ENCODE measurements around the gene AADACL3. TPM values are rescaled to one million over a fixed set of nuclear protein-coding genes. Genes with fewer than 3 reads are reported as not detected.

AADACL3 gene
- total and polyA plus RNA-seq, 2 of the 13 experiments (the other 11 are each of a cell fraction or from before 2014, with no cell fraction given): not detected

DNA sequence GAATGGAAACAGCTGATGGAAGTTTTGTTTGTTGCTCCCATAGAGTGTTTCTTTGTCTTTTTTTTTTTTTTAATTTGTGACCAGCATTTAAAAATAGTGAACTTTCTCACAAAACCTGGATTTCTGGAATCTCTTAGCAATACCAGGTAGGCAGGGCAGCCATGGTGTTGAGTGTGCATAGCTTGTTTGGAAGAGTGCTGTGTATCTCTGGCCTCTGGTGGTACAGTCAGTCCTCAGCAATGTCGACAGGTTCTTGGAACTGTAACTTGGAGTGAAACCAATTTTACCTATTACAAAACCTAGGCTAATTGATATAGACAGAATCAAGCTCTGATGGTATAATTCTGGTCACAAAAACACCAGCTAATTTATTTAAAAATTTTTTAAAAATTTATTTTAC lies 6.7 kb downstream of the AADACL3 start:
- H3K4me3 ChIP-seq (replicated peaks in 1 of 3; ENCODE audit: insufficient read depth in 1 of 3, low read depth in 2 of 3, low read length in 3 of 3): no peak overlapping the region
- no peak overlapping the region for H3K9ac ChIP-seq (ENCODE audit: insufficient read depth, low read depth, low read length)
- H2AFZ ChIP-seq (ENCODE audit: low read length): no peak overlapping the region
- peaks cover 0 to 17% of the 10 kb centered on the region in 2 experiments; a peak in 2 of 5 replicates for H3K27me3 ChIP-seq (ENCODE audit: control insufficient read depth in 1 of 2, insufficient read depth in 2 of 2, low read length in 2 of 2)
- H4K20me1 ChIP-seq (ENCODE audit: insufficient read depth, low read length): no peaks in the 10 kb centered on the region
- BruUV-seq (replicated peaks): no TSS peak
- no peaks in the 10 kb centered on the region for H3K4me1 ChIP-seq (ENCODE audit: insufficient read depth, low read length)
- no peaks in the 10 kb centered on the region for H3K9me3 ChIP-seq (ENCODE audit: low read length)
- 47% methylated on average over 1 of the region's 1 CpG for WGBS (ENCODE audit: low lambda C conversion rate)
- CTCF ChIA-PET (ENCODE audit: low intra/inter-chr PET ratio, low total read pairs): no interaction called here
- H3K27ac ChIP-seq (ENCODE audit: extremely low read length, insufficient read depth, low read length): no peak overlapping the region
- H3K36me3 ChIP-seq (replicated peaks in 1 of 2; ENCODE audit: control insufficient read depth in 1 of 2, insufficient read depth in 2 of 2, low read length in 2 of 2): no peaks in the 10 kb centered on the region
- POLR2A ChIA-PET: no interaction called here
- in situ Hi-C loops (cut with HindIII; ENCODE audit: extremely low pct_ligation_motif_present, low pct_unique_long_range_greater_than_20kb) (no loop called here), intact Hi-C loops (cut with micrococcal nuclease; ENCODE audit: unreplicated experiment) (no loop called here)
- no peaks in the 10 kb centered on the region for H3K79me2 ChIP-seq (ENCODE audit: insufficient read depth, low read length)
- TF ChIP-seq CREB1 (IDR thresholded peaks at IDR 0.05): no peak
- TF ChIP-seq CREB1 (CRISPR knock-in tag; IDR thresholded peaks at IDR 0.05): no peak
- no peak for TF ChIP-seq LCORL (IDR thresholded peaks at IDR 0.05)
- TF ChIP-seq LCORL (CRISPR knock-in tag; IDR thresholded peaks at IDR 0.05): no peak
- TF ChIP-seq RAD21 (CRISPR knock-in tag; IDR thresholded peaks at IDR 0.05): no peak
- TF ChIP-seq, protein P1, sequence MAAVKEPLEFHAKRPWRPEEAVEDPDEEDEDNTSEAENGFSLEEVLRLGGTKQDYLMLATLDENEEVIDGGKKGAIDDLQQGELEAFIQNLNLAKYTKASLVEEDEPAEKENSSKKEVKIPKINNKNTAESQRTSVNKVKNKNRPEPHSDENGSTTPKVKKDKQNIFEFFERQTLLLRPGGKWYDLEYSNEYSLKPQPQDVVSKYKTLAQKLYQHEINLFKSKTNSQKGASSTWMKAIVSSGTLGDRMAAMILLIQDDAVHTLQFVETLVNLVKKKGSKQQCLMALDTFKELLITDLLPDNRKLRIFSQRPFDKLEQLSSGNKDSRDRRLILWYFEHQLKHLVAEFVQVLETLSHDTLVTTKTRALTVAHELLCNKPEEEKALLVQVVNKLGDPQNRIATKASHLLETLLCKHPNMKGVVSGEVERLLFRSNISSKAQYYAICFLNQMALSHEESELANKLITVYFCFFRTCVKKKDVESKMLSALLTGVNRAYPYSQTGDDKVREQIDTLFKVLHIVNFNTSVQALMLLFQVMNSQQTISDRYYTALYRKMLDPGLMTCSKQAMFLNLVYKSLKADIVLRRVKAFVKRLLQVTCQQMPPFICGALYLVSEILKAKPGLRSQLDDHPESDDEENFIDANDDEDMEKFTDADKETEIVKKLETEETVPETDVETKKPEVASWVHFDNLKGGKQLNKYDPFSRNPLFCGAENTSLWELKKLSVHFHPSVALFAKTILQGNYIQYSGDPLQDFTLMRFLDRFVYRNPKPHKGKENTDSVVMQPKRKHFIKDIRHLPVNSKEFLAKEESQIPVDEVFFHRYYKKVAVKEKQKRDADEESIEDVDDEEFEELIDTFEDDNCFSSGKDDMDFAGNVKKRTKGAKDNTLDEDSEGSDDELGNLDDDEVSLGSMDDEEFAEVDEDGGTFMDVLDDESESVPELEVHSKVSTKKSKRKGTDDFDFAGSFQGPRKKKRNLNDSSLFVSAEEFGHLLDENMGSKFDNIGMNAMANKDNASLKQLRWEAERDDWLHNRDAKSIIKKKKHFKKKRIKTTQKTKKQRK (IDR thresholded peaks at IDR 0.05; ENCODE audit: low read length): no peak
- no peak for TF ChIP-seq HDAC6 (IDR thresholded peaks at IDR 0.05; ENCODE audit: low read depth, low read length)
- no peak for DNase-seq (ENCODE audit: low spot score)
- H3K4me2 ChIP-seq (ENCODE audit: low read depth, low read length): no peak overlapping the region
- no peak for FAIRE-seq
- no peak for ATAC-seq

DNA sequence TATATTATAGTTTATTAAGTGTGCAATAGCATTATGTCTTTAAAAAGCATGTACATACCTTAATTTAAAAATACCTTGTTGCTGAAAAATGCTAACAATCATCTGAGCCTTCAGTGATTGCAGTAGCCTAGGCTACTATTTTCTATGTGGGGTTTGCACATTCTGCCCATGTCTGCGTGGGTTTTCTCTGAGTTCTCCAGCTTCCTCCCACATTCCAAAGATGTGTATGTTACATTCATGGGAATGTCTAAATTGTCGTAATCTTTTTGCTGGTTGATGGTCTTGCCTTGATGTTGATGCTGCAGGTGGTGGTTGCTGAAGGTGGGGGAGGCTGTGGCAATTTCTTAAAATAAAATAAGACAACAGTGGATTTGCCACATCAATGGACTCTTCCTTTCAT lies 12.5 kb downstream of the AADACL3 start:
- ChIA-PET CTCF (ENCODE audit: low intra/inter-chr PET ratio, low total read pairs) (no interaction called here), POLR2A (no interaction called here)
- Histone ChIP-seq H3K27ac (ENCODE audit: extremely low read length, insufficient read depth, low read length) (no peak overlapping the region), H3K79me2 (ENCODE audit: insufficient read depth, low read length) (no peaks in the 10 kb centered on the region), H2AFZ (ENCODE audit: low read length) (no peak overlapping the region), H3K9ac (ENCODE audit: insufficient read depth, low read depth, low read length) (no peak overlapping the region), H3K4me1 (ENCODE audit: insufficient read depth, low read length) (no peaks in the 10 kb centered on the region), H3K4me2 (ENCODE audit: low read depth, low read length) (no peak overlapping the region), H3K27me3 (ENCODE audit: control insufficient read depth in 1 of 2, insufficient read depth in 2 of 2, low read length in 2 of 2) (peaks cover 0 to 11% of the 10 kb centered on the region in 2 experiments; a peak in 1 of 5 replicates), H4K20me1 (ENCODE audit: insufficient read depth, low read length) (no peaks in the 10 kb centered on the region), H3K36me3 (replicated peaks in 1 of 2; ENCODE audit: control insufficient read depth in 1 of 2, insufficient read depth in 2 of 2, low read length in 2 of 2) (no peaks in the 10 kb centered on the region), H3K4me3 (replicated peaks in 1 of 3; ENCODE audit: insufficient read depth in 1 of 3, low read depth in 2 of 3, low read length in 3 of 3) (no peak overlapping the region), H3K9me3 (ENCODE audit: low read length) (no peaks in the 10 kb centered on the region)
- in situ Hi-C loops (cut with HindIII; ENCODE audit: extremely low pct_ligation_motif_present, low pct_unique_long_range_greater_than_20kb): no loop called here
- ATAC-seq: no peak
- FAIRE-seq: no peak
- intact Hi-C loops (cut with micrococcal nuclease; ENCODE audit: unreplicated experiment): no loop called here
- 0% methylated on average over 2 of the region's 2 CpGs for WGBS (ENCODE audit: low lambda C conversion rate)
- DNase-seq (ENCODE audit: low spot score): no peak
- BruUV-seq (replicated peaks): no TSS peak
- no peak for TF ChIP-seq KLF13 (CRISPR knock-in tag; IDR thresholded peaks at IDR 0.05)
- TF ChIP-seq FOXM1 (CRISPR knock-in tag; IDR thresholded peaks at IDR 0.05): no peak

Data from HepG2 (cell line).